HCT116 (cell line): ENCODE results near the gene CCDC192.

ENCODE experiments used
- CBX3 ChIP-seq: IDR thresholded peaks from 2 replicates; pipeline ENCODE4 v1.6.1; 2012; ENCODE audit warnings: low read depth
- EZH2 ChIP-seq: fragments of 200-600 bp; sonication (generic); IDR thresholded peaks from 2 replicates; pipeline ENCODE4 v1.6.1; 2017; ENCODE audit warnings: antibody characterized with exemption, mixed run types
- YY1 ChIP-seq: IDR thresholded peaks from 2 replicates; pipeline ENCODE4 v1.6.1; 2011; ENCODE audit warnings: low read length, low read depth, moderate library complexity, mild to moderate bottlenecking; ENCODE audit not compliant: insufficient replicate concordance; ENCODE audit errors: extremely low read depth
- TF ChIP-seq, protein P1 (sequence below), 3 experiments: fragments of 200-600 bp in 1 of 3; sonication (generic) in 1 of 3; IDR thresholded peaks in 2 of 3; conservative IDR thresholded peaks in 1 of 3; 2 replicates each; pipeline ENCODE4 v1.5.1; 2012 to 2017; ENCODE audit warnings: low read depth in 2 of 3, low read length in 2 of 3, antibody characterized with exemption in 1 of 3, borderline replicate concordance in 1 of 3, control low read depth in 1 of 3, mild to moderate bottlenecking in 1 of 3, mixed read lengths in 1 of 3, mixed run types in 1 of 3, moderate library complexity in 1 of 3; ENCODE audit not compliant: insufficient read depth in 1 of 3
- TF ChIP-seq, protein P2 (sequence below): IDR thresholded peaks from 2 replicates; pipeline ENCODE4 v1.6.1; 2012

DNA sequence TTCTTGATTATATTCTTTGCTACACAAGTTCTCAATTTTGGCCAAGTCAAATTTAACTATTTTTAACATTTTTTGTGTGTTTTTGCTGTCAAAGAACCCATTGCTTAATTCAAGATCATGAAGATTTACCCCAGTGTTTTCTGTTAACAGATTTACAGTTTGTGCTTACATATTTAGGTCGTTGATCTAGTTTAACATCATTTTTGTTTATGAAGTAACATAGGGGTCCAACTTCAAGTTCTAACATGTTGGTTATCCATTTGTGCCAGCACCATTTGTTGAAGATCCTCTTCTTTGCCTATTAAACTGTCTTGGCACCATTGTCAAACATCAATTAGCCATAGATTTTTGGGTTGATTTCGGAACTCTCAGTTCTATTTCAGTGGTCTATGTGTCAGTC, 71.0 kb downstream of the CCDC192 start:
- TF ChIP-seq EZH2 (no peak), CBX3 (no peak), YY1 (no peak)
- TF ChIP-seq, protein P1, sequence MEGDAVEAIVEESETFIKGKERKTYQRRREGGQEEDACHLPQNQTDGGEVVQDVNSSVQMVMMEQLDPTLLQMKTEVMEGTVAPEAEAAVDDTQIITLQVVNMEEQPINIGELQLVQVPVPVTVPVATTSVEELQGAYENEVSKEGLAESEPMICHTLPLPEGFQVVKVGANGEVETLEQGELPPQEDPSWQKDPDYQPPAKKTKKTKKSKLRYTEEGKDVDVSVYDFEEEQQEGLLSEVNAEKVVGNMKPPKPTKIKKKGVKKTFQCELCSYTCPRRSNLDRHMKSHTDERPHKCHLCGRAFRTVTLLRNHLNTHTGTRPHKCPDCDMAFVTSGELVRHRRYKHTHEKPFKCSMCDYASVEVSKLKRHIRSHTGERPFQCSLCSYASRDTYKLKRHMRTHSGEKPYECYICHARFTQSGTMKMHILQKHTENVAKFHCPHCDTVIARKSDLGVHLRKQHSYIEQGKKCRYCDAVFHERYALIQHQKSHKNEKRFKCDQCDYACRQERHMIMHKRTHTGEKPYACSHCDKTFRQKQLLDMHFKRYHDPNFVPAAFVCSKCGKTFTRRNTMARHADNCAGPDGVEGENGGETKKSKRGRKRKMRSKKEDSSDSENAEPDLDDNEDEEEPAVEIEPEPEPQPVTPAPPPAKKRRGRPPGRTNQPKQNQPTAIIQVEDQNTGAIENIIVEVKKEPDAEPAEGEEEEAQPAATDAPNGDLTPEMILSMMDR (IDR thresholded peaks at IDR 0.05 in 2 of 3, conservative IDR thresholded peaks at IDR 0.05 in 1 of 3; ENCODE audit: borderline replicate concordance in 1 of 3, insufficient read depth in 1 of 3, low read depth in 2 of 3, low read length in 2 of 3), result no peak
- TF ChIP-seq, protein P2, sequence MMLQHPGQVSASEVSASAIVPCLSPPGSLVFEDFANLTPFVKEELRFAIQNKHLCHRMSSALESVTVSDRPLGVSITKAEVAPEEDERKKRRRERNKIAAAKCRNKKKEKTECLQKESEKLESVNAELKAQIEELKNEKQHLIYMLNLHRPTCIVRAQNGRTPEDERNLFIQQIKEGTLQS, result no peak
